HG02623 (cell line): ENCODE measurements around the gene VPS26A.

Experiments
- ATAC-seq: cut with Tn5 transposase; IDR thresholded peaks from one replicate; pipeline ENCODE4 v1.9.1; 2021; ENCODE audit warnings: moderate library complexity; ENCODE audit not compliant: unreplicated experiment

Gene VPS26A

GRCh38 chr10:69218831-69219230 is 94.9 kb downstream of the VPS26A start:
- no peak for ATAC-seq

DNA sequence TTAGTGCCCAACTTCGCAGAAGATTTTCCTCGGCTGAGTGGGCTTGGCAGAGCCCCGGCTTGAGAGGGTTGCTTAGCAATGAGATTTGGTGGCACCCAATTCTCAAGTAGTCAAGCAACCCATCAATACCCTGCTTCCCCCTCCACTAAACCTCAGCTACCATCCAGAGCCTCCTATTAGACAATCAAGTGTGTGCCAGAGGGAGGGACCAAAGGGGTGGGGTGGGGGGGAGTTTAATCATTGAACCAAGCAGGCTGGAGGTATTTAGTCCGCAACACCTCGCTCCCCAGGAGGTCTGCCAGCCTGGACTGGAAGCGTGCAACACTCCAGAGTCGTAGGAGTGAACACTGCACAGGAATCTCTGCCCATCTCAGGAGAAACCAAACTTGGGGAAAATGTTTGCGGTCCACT is 96.1 kb downstream of the VPS26A start, which contains the start of gene HKDC1:
HKDC1 (plus strand) TSS at position 292 of the 411 bp plus-strand sequence; CDS start at position 396, 104 bp downstream.
- ATAC-seq = no peak

GRCh38 chr10:69220507-69220906 is 96.5 kb downstream of the VPS26A start:
- ATAC-seq = no peak
